SK-N-SH treated with all-trans-retinoic acid at 6 μM for 48 hours (cell line): ENCODE measurements around the gene PSMD3.

Experiments
- ATAC-seq: fragments of 200-7000 bp; cut with Tn5 transposase; 3 replicates; pipeline ENCODE4 v1.9.1; 2020; ENCODE audit warnings: mild to moderate bottlenecking, moderate library complexity
- ARNTL ChIP-seq: fragments of 450-650 bp; formaldehyde crosslinking; IDR thresholded peaks from 2 replicates; pipeline ENCODE4 v1.5.0; 2020; ENCODE audit warnings: low read depth, mild to moderate bottlenecking, moderate library complexity, borderline replicate concordance
- BACH2 ChIP-seq: fragments of 250-450 bp; sonication (Bioruptor Pico); IDR thresholded peaks from 2 replicates; pipeline ENCODE4 v1.9.0; 2021; ENCODE audit warnings: mild to moderate bottlenecking, borderline replicate concordance
- CREB5 ChIP-seq: fragments of 250-450 bp; sonication (Bioruptor Pico); IDR thresholded peaks from 2 replicates; pipeline ENCODE4 v1.5.1; 2020; ENCODE audit warnings: low read depth, mild to moderate bottlenecking, moderate library complexity
- CSDC2 ChIP-seq: fragments of 250-450 bp; sonication (Bioruptor Pico); IDR thresholded peaks from 2 replicates; pipeline ENCODE4 v1.5.0; 2020; ENCODE audit warnings: mild to moderate bottlenecking, moderate library complexity
- CSRNP3 ChIP-seq: fragments of 250-450 bp; sonication (Bioruptor Pico); IDR thresholded peaks from 2 replicates; pipeline ENCODE4 v1.5.1; 2021; ENCODE audit warnings: mild to moderate bottlenecking, moderate library complexity
- ESRRG ChIP-seq: fragments of 250-450 bp; sonication (Bioruptor Pico); IDR thresholded peaks from 2 replicates; pipeline ENCODE4 v1.6.1; 2021; ENCODE audit warnings: mild to moderate bottlenecking
- GLIS3 ChIP-seq: fragments of 250-450 bp; sonication (Bioruptor Pico); IDR thresholded peaks from 2 replicates; pipeline ENCODE4 v1.5.0; 2020; ENCODE audit warnings: mild to moderate bottlenecking, moderate library complexity
- OSR1 ChIP-seq: fragments of 250-450 bp; sonication (Bioruptor Pico); IDR thresholded peaks from 2 replicates; pipeline ENCODE4 v1.8.0; 2022; ENCODE audit warnings: moderate library complexity, mild to moderate bottlenecking, inconsistent platforms
- PATZ1 ChIP-seq: fragments of 250-450 bp; sonication (Bioruptor Pico); IDR thresholded peaks from 2 replicates; pipeline ENCODE4 v1.8.0; 2020; ENCODE audit warnings: mild to moderate bottlenecking, moderate library complexity, borderline replicate concordance
- POU6F1 ChIP-seq: fragments of 250-450 bp; sonication (Bioruptor Pico); IDR thresholded peaks from 2 replicates; pipeline ENCODE4 v1.8.0; 2021; ENCODE audit warnings: low read depth, mild to moderate bottlenecking, moderate library complexity, borderline replicate concordance
- PPARA ChIP-seq: fragments of 250-450 bp; sonication (Bioruptor Pico); IDR thresholded peaks from 2 replicates; pipeline ENCODE4 v1.5.0; 2020; ENCODE audit warnings: mild to moderate bottlenecking, borderline replicate concordance
- RARB ChIP-seq: fragments of 250-450 bp; sonication (Bioruptor Pico); IDR thresholded peaks from 2 replicates; pipeline ENCODE4 v1.8.0; 2021; ENCODE audit warnings: mild to moderate bottlenecking, moderate library complexity
- SNAI2 ChIP-seq: fragments of 250-450 bp; sonication (Bioruptor Pico); IDR thresholded peaks from 2 replicates; pipeline ENCODE4 v1.5.0; 2020; ENCODE audit warnings: mild to moderate bottlenecking, moderate library complexity
- TCF4 ChIP-seq: fragments of 250-450 bp; sonication (Bioruptor Pico); IDR thresholded peaks from 2 replicates; pipeline ENCODE4 v1.8.0; 2021; ENCODE audit warnings: mild to moderate bottlenecking, moderate library complexity, borderline replicate concordance
- TOX ChIP-seq: fragments of 250-450 bp; sonication (Bioruptor Pico); IDR thresholded peaks from 2 replicates; pipeline ENCODE4 v1.8.0; 2021; ENCODE audit warnings: mild to moderate bottlenecking, moderate library complexity, borderline replicate concordance
- TSHZ2 ChIP-seq: fragments of 250-450 bp; sonication (Bioruptor Pico); IDR thresholded peaks from 2 replicates; pipeline ENCODE4 v1.5.0; 2020; ENCODE audit warnings: mild to moderate bottlenecking, moderate library complexity
- ZC3H10 ChIP-seq: fragments of 250-450 bp; sonication (Bioruptor Pico); IDR thresholded peaks from 2 replicates; pipeline ENCODE4 v1.5.1; 2021; ENCODE audit warnings: mild to moderate bottlenecking, moderate library complexity
- ZFP3 ChIP-seq: fragments of 250-450 bp; sonication (Bioruptor Pico); IDR thresholded peaks from 2 replicates; pipeline ENCODE4 v1.5.0; 2020; ENCODE audit warnings: mild to moderate bottlenecking, moderate library complexity
- ZFP30 ChIP-seq: fragments of 450-650 bp; formaldehyde crosslinking; IDR thresholded peaks from 2 replicates; pipeline ENCODE4 v1.5.0; 2022; ENCODE audit warnings: mild to moderate bottlenecking, moderate library complexity
- ZNF565 ChIP-seq: fragments of 450-650 bp; formaldehyde crosslinking; conservative IDR thresholded peaks from 2 replicates; pipeline ENCODE4 v1.5.0; 2020; ENCODE audit warnings: low read depth, mild to moderate bottlenecking, moderate library complexity
- ZNF70 ChIP-seq: fragments of 450-650 bp; formaldehyde crosslinking; IDR thresholded peaks from 2 replicates; pipeline ENCODE4 v1.5.0; 2020; ENCODE audit warnings: mild to moderate bottlenecking, moderate library complexity
- ZNF8 ChIP-seq: fragments of 450-650 bp; formaldehyde crosslinking; IDR thresholded peaks from 2 replicates; pipeline ENCODE4 v1.5.0; 2020; ENCODE audit warnings: mild to moderate bottlenecking, moderate library complexity

PSMD3 gene

GRCh38 chr17:39995438-39995837 is 14.8 kb downstream of the PSMD3 start:
- no peak for ATAC-seq
- TF ChIP-seq ARNTL (CRISPR knock-in tag): no peak
- no peak for TF ChIP-seq ZNF8
- no peak for TF ChIP-seq PATZ1 (CRISPR knock-in tag)
- TF ChIP-seq CSRNP3 (CRISPR knock-in tag): no peak
- TF ChIP-seq ZFP30: no peak
- TF ChIP-seq TCF4: no peak
- no peak for TF ChIP-seq ZNF565
- no peak for TF ChIP-seq BACH2
- TF ChIP-seq RARB: no peak
- TF ChIP-seq ZFP3 (CRISPR knock-in tag): no peak

- TF ChIP-seq SNAI2 (no peak), PPARA (CRISPR knock-in tag) (no peak), POU6F1 (no peak), ZNF565 (no peak), TSHZ2 (CRISPR knock-in tag) (no peak), TCF4 (no peak), GLIS3 (no peak), ZFP3 (CRISPR knock-in tag) (no peak), ZC3H10 (CRISPR knock-in tag) (no peak), TOX (no peak), ZNF70 (CRISPR knock-in tag) (no peak), RARB (no peak), OSR1 (CRISPR knock-in tag) (no peak), CREB5 (CRISPR knock-in tag) (no peak), ARNTL (CRISPR knock-in tag) (no peak), CSDC2 (no peak), ESRRG (no peak)
- TF ChIP-seq, all 23 proteins: peak for 0
- no peak for ATAC-seq
Measured at GRCh38 chr17:39996162-39996561, 15.6 kb downstream of the PSMD3 start.

GRCh38 chr17:39996800-39997199 is 16.2 kb downstream of the PSMD3 start:
- ATAC-seq: no peak
- TF ChIP-seq ZNF8: no peak
- no peak for TF ChIP-seq TOX
- no peak for TF ChIP-seq SNAI2
- no peak for TF ChIP-seq ARNTL (CRISPR knock-in tag)
- TF ChIP-seq ZFP30: no peak
- no peak for TF ChIP-seq ZNF70 (CRISPR knock-in tag)
- no peak for TF ChIP-seq BACH2
- no peak for TF ChIP-seq ZC3H10 (CRISPR knock-in tag)
- no peak for TF ChIP-seq TCF4
- TF ChIP-seq PPARA (CRISPR knock-in tag): no peak

- ATAC-seq: no peak; the same call in 2 of the 3 replicates
Measured at GRCh38 chr17:39997543-39997942, 16.9 kb downstream of the PSMD3 start.

More at GRCh38 chr17:39997543-39997942, 16.9 kb downstream of the PSMD3 start:
- TF ChIP-seq POU6F1 (no peak), BACH2 (no peak), CSDC2 (no peak), CREB5 (CRISPR knock-in tag) (no peak), ESRRG (no peak), TOX (no peak), ZC3H10 (CRISPR knock-in tag) (no peak), ZNF70 (CRISPR knock-in tag) (no peak), CSRNP3 (CRISPR knock-in tag) (no peak), ZNF565 (no peak), GLIS3 (no peak)
